GM06990 (cell line): Measurements from ENCODE around the gene ZNF365.

Source experiments
- DNase-seq: peaks from one replicate; pipeline ENCODE4 v3.0.0-alpha.2; 2011; ENCODE audit not compliant: insufficient read length; ENCODE audit errors: extremely low read depth
- H3K27me3 ChIP-seq: replicated peaks from 2 replicates; pipeline ENCODE4 v1.6.0; 2011; ENCODE audit warnings: low read length; ENCODE audit not compliant: control insufficient read depth, insufficient read depth
- H3K36me3 ChIP-seq: 2 replicates; pipeline ENCODE4 v1.5.1; 2011; ENCODE audit warnings: low read length; ENCODE audit not compliant: control insufficient read depth, insufficient read depth
- H3K4me3 ChIP-seq: replicated peaks from 2 replicates; pipeline ENCODE4 v1.5.1; 2011; ENCODE audit warnings: low read depth, mild to moderate bottlenecking, control low read depth, low read length
- CTCF ChIP-seq: IDR thresholded peaks from 2 replicates; pipeline ENCODE4 v1.5.1; 2011; ENCODE audit warnings: low read length, control low read depth, mild to moderate bottlenecking, inconsistent platforms; ENCODE audit not compliant: insufficient read depth, poor library complexity, severe bottlenecking

ZNF365 gene

GRCh38 chr10:62442894-62443669 lies 68.9 kb downstream of the ZNF365 start:
- Histone ChIP-seq H3K36me3 (no peaks in the 10 kb centered on the region), H3K4me3 (no peak overlapping the region), H3K27me3 (no peaks in the 10 kb centered on the region; the same call in 1 of the 2 replicates)
- no peak for DNase-seq
- TF ChIP-seq CTCF, result no peak

GRCh38 chr10:62443866-62444265 lies 69.7 kb downstream of the ZNF365 start:
- TF ChIP-seq CTCF, result no peak
- no peak for DNase-seq
- Histone ChIP-seq H3K27me3 (no peaks in the 10 kb centered on the region; the same call in 1 of the 2 replicates), H3K4me3 (no peak overlapping the region), H3K36me3 (no peaks in the 10 kb centered on the region)

GRCh38 chr10:62446627-62447026 lies 72.5 kb downstream of the ZNF365 start:
- H3K27me3 ChIP-seq, result no peaks in the 10 kb centered on the region; the same call in 1 of the 2 replicates
- no peaks in the 10 kb centered on the region for H3K36me3 ChIP-seq
- no peak overlapping the region for H3K4me3 ChIP-seq
- TF ChIP-seq CTCF, result no peak
- DNase-seq, result no peak

GRCh38 chr10:62450912-62451610 lies 76.9 kb downstream of the ZNF365 start:
- no peak for TF ChIP-seq CTCF
- no peak overlapping the region for H3K4me3 ChIP-seq
- H3K27me3 ChIP-seq, result no peaks in the 10 kb centered on the region
- H3K36me3 ChIP-seq, result no peaks in the 10 kb centered on the region
- no peak for DNase-seq

- H3K36me3 ChIP-seq, result no peaks in the 10 kb centered on the region
- no peak for TF ChIP-seq CTCF
- no peak overlapping the region for H3K4me3 ChIP-seq
- no peaks in the 10 kb centered on the region for H3K27me3 ChIP-seq
- no peak for DNase-seq
These were observed 77.4 kb downstream of the ZNF365 start for GRCh38 chr10:62451611-62451975.
